ENCODE results near the gene E2F6.
A peak's percentile ranks its signal among the peaks of the same experiment; 100 is the strongest.

E2F6 gene

GRCh38 chr2:11492720-11493119 is 26.8 kb upstream of the E2F6 start:
- no peak for DNase-seq

- no peak for DNase-seq
These were observed 26.3 kb upstream of the E2F6 start for GRCh38 chr2:11492244-11492643.

- DNase-seq, result peak; percentile 13
These were observed 25.5 kb upstream of the E2F6 start for GRCh38 chr2:11491348-11491933.

GRCh38 chr2:11490194-11490593 is 24.2 kb upstream of the E2F6 start:
- no peak for DNase-seq

GRCh38 chr2:11488809-11489208 is 22.8 kb upstream of the E2F6 start:
- no peak for DNase-seq

- no peak for DNase-seq
These were observed 18.1 kb upstream of the E2F6 start for GRCh38 chr2:11483806-11484617.

- no peak for DNase-seq
These were observed 16.6 kb upstream of the E2F6 start for GRCh38 chr2:11482473-11483035.

- DNase-seq, result no peak
These were observed 16.0 kb upstream of the E2F6 start for GRCh38 chr2:11481789-11482472.

- DNase-seq, result no peak
These were observed 15.4 kb upstream of the E2F6 start for GRCh38 chr2:11481426-11481788.

GRCh38 chr2:11480859-11481258 is 14.9 kb upstream of the E2F6 start:
- no peak for DNase-seq

GRCh38 chr2:11480406-11480805 is 14.4 kb upstream of the E2F6 start:
- no peak for DNase-seq

- no peak for DNase-seq
These were observed 13.1 kb upstream of the E2F6 start for GRCh38 chr2:11478899-11479605.

GRCh38 chr2:11477994-11478393 is 12.0 kb upstream of the E2F6 start:
- peak; percentile 93 for DNase-seq

GRCh38 chr2:11473659-11474433 is 7.9 kb upstream of the E2F6 start:
- no peak for DNase-seq

- no peak for DNase-seq
These were observed 1.8 kb upstream of the E2F6 start for GRCh38 chr2:11467749-11468148.

GRCh38 chr2:11467129-11467649 is 1.2 kb upstream of the E2F6 start:
- DNase-seq, result no peak

GRCh38 chr2:11466307-11467128 is 557 bp upstream of the E2F6 start:
- peak; percentile 66 for DNase-seq

GRCh38 chr2:11465110-11465484 is 864 bp downstream of the E2F6 start:
- DNase-seq, result no peak

- no peak for DNase-seq
These were observed 6.1 kb downstream of the E2F6 start for GRCh38 chr2:11459816-11460215.

GRCh38 chr2:11458753-11459152 is 7.2 kb downstream of the E2F6 start:
- DNase-seq, result no peak

- no peak for DNase-seq
These were observed 8.0 kb downstream of the E2F6 start for GRCh38 chr2:11457935-11458334.
